Liver (tissue), 3 donors: Measurements from ENCODE around the gene SEPTIN10.
A peak's percentile ranks its signal among the peaks of the same experiment; 100 is the strongest.

Experiments
- EGR1 ChIP-seq, 2 donors: IDR thresholded peaks; 2 replicates each; pipeline ENCODE4 v1.6.1; 2016 to 2018; ENCODE audit warnings: antibody characterized with exemption in 2 of 2, low read depth in 2 of 2
- FOXA1 ChIP-seq: IDR thresholded peaks from 2 replicates; pipeline ENCODE4 v1.6.1; 2016; ENCODE audit warnings: antibody characterized with exemption
- HNF4G ChIP-seq: IDR thresholded peaks from 2 replicates; pipeline ENCODE4 v1.6.1; 2016; ENCODE audit warnings: antibody characterized with exemption
- JUND ChIP-seq, 2 donors: IDR thresholded peaks; 2 replicates each; pipeline ENCODE4 v1.6.1; 2016; ENCODE audit warnings: antibody characterized with exemption in 2 of 2
- NR2F2 ChIP-seq: IDR thresholded peaks from 2 replicates; pipeline ENCODE4 v1.6.1; 2016; ENCODE audit warnings: antibody characterized with exemption
- RXRA ChIP-seq, 2 donors: IDR thresholded peaks; 2 replicates each; pipeline ENCODE4 v1.6.1; 2017 to 2018; ENCODE audit warnings: antibody characterized with exemption in 2 of 2, mild to moderate bottlenecking in 1 of 2
- SP1 ChIP-seq: IDR thresholded peaks from 2 replicates; pipeline ENCODE4 v1.6.1; 2018; ENCODE audit warnings: antibody characterized with exemption, mild to moderate bottlenecking
- TAF1 ChIP-seq: conservative IDR thresholded peaks from 2 replicates; pipeline ENCODE4 v1.6.1; 2016; ENCODE audit warnings: antibody characterized with exemption, mild to moderate bottlenecking
- YY1 ChIP-seq: IDR thresholded peaks from 2 replicates; pipeline ENCODE4 v1.6.1; 2016; ENCODE audit warnings: antibody characterized with exemption, mild to moderate bottlenecking
- TF ChIP-seq, protein P1 (sequence below): fragments of 150-350 bp; IDR thresholded peaks from 2 replicates; pipeline ENCODE4 v1.5.1; 2017; ENCODE audit warnings: improper control_type of control experiment, low read depth, low read length; ENCODE audit not compliant: missing input control
- TF ChIP-seq, protein P2 (sequence below): IDR thresholded peaks from 2 replicates; pipeline ENCODE4 v1.6.1; 2016; ENCODE audit warnings: antibody characterized with exemption
- TF ChIP-seq, protein P3 (sequence below): IDR thresholded peaks from 2 replicates; pipeline ENCODE4 v1.6.1; 2016; ENCODE audit warnings: antibody characterized with exemption, mild to moderate bottlenecking
- donor health status: healthy.
- donor health status: healthy.

DNA sequence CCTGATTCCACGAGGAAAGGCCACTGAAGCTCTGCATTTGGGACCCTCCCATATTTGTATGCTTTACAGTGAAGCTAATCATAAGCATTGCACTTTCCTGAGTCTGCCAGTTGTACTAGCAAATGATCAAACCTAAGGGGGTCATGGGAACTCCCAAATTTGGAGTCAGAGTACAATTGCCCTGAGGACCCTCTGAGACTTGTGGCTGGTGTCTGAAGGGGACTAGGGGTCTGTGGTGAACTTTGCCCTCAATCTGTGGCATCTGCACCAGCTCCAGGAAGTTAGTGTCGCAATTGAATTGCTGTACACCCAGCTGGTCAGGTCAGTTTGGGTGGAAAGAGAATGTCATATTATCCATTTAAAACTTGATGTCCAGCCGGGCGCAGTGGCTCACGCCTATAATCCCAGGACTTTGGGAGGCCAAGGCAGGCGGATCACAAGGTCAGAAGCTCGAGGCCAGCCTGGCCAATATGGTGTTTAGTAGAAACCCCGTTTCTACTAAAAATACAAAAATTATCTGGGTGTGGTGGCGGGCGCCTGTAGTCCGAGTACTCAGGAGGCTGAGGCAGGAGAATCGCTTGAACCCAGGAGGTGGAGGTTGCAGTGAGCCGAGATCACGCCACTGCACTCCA lies 18.5 kb upstream of the SEPTIN10 start:
- TF ChIP-seq, protein P1, sequence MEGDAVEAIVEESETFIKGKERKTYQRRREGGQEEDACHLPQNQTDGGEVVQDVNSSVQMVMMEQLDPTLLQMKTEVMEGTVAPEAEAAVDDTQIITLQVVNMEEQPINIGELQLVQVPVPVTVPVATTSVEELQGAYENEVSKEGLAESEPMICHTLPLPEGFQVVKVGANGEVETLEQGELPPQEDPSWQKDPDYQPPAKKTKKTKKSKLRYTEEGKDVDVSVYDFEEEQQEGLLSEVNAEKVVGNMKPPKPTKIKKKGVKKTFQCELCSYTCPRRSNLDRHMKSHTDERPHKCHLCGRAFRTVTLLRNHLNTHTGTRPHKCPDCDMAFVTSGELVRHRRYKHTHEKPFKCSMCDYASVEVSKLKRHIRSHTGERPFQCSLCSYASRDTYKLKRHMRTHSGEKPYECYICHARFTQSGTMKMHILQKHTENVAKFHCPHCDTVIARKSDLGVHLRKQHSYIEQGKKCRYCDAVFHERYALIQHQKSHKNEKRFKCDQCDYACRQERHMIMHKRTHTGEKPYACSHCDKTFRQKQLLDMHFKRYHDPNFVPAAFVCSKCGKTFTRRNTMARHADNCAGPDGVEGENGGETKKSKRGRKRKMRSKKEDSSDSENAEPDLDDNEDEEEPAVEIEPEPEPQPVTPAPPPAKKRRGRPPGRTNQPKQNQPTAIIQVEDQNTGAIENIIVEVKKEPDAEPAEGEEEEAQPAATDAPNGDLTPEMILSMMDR, result no peak
- TF ChIP-seq, protein P2, sequence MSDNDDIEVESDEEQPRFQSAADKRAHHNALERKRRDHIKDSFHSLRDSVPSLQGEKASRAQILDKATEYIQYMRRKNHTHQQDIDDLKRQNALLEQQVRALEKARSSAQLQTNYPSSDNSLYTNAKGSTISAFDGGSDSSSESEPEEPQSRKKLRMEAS, result no peak
- TF ChIP-seq JUND (IDR thresholded peaks at IDR 0.05) (peak; percentile 77 to 82), RXRA (IDR thresholded peaks at IDR 0.05) (peak; percentile 76 to 80), SP1 (peak; percentile 77), YY1 (peak; percentile 31), FOXA1 (no peak), TAF1 (no peak), HNF4G (peak; percentile 33), EGR1 (IDR thresholded peaks at IDR 0.05; ENCODE audit: low read depth in 2 of 2) (peak in 1 of 2 donors; percentile 56), NR2F2 (no peak)
- TF ChIP-seq, protein P3, sequence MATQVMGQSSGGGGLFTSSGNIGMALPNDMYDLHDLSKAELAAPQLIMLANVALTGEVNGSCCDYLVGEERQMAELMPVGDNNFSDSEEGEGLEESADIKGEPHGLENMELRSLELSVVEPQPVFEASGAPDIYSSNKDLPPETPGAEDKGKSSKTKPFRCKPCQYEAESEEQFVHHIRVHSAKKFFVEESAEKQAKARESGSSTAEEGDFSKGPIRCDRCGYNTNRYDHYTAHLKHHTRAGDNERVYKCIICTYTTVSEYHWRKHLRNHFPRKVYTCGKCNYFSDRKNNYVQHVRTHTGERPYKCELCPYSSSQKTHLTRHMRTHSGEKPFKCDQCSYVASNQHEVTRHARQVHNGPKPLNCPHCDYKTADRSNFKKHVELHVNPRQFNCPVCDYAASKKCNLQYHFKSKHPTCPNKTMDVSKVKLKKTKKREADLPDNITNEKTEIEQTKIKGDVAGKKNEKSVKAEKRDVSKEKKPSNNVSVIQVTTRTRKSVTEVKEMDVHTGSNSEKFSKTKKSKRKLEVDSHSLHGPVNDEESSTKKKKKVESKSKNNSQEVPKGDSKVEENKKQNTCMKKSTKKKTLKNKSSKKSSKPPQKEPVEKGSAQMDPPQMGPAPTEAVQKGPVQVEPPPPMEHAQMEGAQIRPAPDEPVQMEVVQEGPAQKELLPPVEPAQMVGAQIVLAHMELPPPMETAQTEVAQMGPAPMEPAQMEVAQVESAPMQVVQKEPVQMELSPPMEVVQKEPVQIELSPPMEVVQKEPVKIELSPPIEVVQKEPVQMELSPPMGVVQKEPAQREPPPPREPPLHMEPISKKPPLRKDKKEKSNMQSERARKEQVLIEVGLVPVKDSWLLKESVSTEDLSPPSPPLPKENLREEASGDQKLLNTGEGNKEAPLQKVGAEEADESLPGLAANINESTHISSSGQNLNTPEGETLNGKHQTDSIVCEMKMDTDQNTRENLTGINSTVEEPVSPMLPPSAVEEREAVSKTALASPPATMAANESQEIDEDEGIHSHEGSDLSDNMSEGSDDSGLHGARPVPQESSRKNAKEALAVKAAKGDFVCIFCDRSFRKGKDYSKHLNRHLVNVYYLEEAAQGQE, result no peak
